Lower lobe of right lung (tissue), 2 donors: Measurements from ENCODE around the gene NALF2. TPM values are rescaled to one million over a fixed set of nuclear protein-coding genes. Genes with fewer than 3 reads are reported as not detected.

ENCODE experiments used
- ATAC-seq, 2 donors: fragments of 200-7000 bp; cut with Tn5 transposase; one replicate each; pipeline ENCODE4 v1.9.1; 2020 to 2022; ENCODE audit warnings: mild to moderate bottlenecking in 2 of 2, moderate library complexity in 2 of 2
- DNase-seq: peaks from one replicate; pipeline ENCODE4 v3.0.0-alpha.2; 2020
- H3K27ac ChIP-seq: fragments of 200-600 bp; one replicate; pipeline ENCODE4 v1.8.0; 2022
- H3K27me3 ChIP-seq: fragments of 200-600 bp; one replicate; pipeline ENCODE4 v1.8.0; 2022; ENCODE audit warnings: low read depth
- H3K36me3 ChIP-seq: fragments of 200-600 bp; one replicate; pipeline ENCODE4 v1.8.0; 2022; ENCODE audit warnings: mild to moderate bottlenecking
- H3K4me1 ChIP-seq: fragments of 200-600 bp; one replicate; pipeline ENCODE4 v1.8.0; 2022
- H3K4me3 ChIP-seq: fragments of 200-600 bp; one replicate; pipeline ENCODE4 v1.8.0; 2022; ENCODE audit warnings: mild to moderate bottlenecking
- H3K9me3 ChIP-seq: fragments of 200-600 bp; one replicate; pipeline ENCODE4 v1.8.0; 2022
- intact Hi-C: fragments of 100-400 bp; cut with DNase I; formaldehyde crosslinking; loops from one replicate; pipeline ENCODE4 v1.11.0; 2022
- total RNA-seq: library from RNA; stranded (reverse); fragmentation: NEBNext Ultra II Directional; extraction: Animal tissue kit (Norgen Biotek cat#: 25700); gene quantifications from one replicate; pipeline ENCODE4 v1.2.1, GENCODE V29; 2021
- TF ChIP-seq, protein P1 (sequence below): fragments of 200-600 bp; IDR thresholded peaks from one replicate; pipeline ENCODE4 v1.8.0; 2022; ENCODE audit warnings: antibody characterized with exemption, mild to moderate bottlenecking
- donor health status: DM: no; HTN: yes; CAD: no; lungs with severe emphysema.

NALF2 gene
- total RNA-seq, 1 donor from 2014 or later = 0.12 TPM

DNA sequence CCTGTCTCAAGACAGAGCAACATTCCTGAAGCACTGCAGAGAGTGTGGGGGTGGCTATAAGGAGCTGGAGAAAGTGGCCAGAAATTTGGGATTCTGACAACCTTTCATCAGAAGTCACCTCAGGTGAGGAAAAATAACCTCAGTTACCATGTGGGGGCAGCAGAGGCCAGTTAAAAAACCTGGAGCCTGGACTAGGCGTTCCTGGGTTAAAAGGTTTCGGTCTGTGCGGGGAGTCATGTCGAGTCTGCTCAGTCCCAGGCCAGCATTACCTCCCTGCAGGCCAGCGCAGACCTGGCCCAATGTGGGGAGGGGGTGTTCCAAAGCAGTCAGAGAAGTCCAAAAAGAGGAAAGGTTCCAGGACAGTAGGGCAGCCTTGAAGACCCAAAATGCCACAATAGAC is 10.9 kb upstream of the NALF2 start:
- no peak overlapping the region for H3K4me3 ChIP-seq
- H3K9me3 ChIP-seq = no peaks in the 10 kb centered on the region
- intact Hi-C loops = no loop called here
- H3K36me3 ChIP-seq = no peaks in the 10 kb centered on the region
- ATAC-seq = peak in 1 of 2 donors; percentile 35
- no peaks in the 10 kb centered on the region for H3K27me3 ChIP-seq
- no peaks in the 10 kb centered on the region for H3K4me1 ChIP-seq
- H3K27ac ChIP-seq = no peak overlapping the region
- DNase-seq = no peak
- TF ChIP-seq, protein P1, sequence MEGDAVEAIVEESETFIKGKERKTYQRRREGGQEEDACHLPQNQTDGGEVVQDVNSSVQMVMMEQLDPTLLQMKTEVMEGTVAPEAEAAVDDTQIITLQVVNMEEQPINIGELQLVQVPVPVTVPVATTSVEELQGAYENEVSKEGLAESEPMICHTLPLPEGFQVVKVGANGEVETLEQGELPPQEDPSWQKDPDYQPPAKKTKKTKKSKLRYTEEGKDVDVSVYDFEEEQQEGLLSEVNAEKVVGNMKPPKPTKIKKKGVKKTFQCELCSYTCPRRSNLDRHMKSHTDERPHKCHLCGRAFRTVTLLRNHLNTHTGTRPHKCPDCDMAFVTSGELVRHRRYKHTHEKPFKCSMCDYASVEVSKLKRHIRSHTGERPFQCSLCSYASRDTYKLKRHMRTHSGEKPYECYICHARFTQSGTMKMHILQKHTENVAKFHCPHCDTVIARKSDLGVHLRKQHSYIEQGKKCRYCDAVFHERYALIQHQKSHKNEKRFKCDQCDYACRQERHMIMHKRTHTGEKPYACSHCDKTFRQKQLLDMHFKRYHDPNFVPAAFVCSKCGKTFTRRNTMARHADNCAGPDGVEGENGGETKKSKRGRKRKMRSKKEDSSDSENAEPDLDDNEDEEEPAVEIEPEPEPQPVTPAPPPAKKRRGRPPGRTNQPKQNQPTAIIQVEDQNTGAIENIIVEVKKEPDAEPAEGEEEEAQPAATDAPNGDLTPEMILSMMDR = peak; percentile 35

DNA sequence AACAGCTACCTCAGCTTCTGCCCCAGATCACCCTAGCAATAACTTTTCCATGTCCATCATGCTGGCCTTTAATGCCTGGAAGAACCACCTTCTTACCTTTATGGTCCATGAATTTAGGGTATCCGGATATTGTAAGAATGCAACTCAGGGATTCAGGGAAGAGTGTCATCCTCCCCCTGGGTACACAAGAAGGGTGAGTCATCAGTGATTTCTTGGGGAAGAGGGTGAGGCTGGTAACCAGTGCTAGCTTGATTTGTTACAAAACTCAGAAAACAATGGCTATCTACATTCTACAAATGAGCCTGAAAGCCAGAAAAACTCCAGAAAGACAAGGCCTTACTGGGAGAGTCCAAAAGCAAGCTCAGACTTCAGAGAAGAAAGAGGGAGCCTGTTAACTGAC is 10.4 kb upstream of the NALF2 start:
- no peaks in the 10 kb centered on the region for H3K36me3 ChIP-seq
- no peaks in the 10 kb centered on the region for H3K9me3 ChIP-seq
- H3K27ac ChIP-seq = no peak overlapping the region
- intact Hi-C loops = no loop called here
- no peak for DNase-seq
- no peak overlapping the region for H3K4me3 ChIP-seq
- no peaks in the 10 kb centered on the region for H3K4me1 ChIP-seq
- no peak for ATAC-seq
- TF ChIP-seq, protein P1 = no peak
- no peaks in the 10 kb centered on the region for H3K27me3 ChIP-seq

DNA sequence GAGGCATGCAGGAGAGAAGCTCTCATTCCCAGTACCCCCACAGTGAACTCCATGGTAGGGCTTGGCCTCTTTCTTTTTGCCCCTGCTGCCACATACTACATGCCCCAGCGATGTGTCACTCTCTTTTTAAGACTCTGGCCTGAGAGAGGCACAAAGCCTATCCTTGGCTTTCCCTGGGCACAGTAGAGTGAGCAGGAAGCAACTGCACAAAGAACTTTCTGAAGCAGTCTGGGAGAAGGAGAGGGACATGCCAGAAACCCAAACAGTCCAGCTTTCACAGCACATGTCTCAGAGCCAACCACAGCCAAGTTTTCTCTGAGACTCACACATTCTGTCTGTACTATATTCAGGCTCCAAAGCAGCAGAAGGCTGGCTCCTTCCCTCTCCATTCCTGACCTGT is 7.9 kb upstream of the NALF2 start:
- Histone ChIP-seq H3K4me1 (no peaks in the 10 kb centered on the region), H3K36me3 (no peaks in the 10 kb centered on the region), H3K27ac (no peak overlapping the region), H3K9me3 (no peaks in the 10 kb centered on the region), H3K27me3 (no peaks in the 10 kb centered on the region), H3K4me3 (no peak overlapping the region)
- ATAC-seq (no peak), DNase-seq (no peak)
- intact Hi-C loops = no loop called here
- TF ChIP-seq, protein P1 = no peak

DNA sequence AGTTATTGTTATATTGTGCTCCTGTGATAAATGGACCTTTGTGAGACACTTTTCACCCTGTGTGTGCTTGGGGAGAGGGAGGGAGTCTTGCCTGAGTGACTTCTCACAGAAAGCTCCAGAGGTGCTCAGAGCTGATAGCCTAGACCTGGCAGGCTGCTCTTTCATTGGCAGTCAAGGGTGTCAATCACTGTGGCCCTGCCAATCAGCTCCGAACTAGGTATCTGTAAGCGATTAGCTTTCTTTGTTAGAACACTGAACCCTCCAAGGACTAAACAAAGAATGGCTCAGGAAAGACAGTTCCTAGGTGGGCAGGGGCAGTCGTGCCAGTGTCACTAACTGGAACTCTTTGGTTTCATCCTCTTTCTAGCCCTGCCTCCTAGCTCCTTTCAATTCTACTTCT is 2.7 kb upstream of the NALF2 start:
- no peak overlapping the region for H3K27ac ChIP-seq

DNA sequence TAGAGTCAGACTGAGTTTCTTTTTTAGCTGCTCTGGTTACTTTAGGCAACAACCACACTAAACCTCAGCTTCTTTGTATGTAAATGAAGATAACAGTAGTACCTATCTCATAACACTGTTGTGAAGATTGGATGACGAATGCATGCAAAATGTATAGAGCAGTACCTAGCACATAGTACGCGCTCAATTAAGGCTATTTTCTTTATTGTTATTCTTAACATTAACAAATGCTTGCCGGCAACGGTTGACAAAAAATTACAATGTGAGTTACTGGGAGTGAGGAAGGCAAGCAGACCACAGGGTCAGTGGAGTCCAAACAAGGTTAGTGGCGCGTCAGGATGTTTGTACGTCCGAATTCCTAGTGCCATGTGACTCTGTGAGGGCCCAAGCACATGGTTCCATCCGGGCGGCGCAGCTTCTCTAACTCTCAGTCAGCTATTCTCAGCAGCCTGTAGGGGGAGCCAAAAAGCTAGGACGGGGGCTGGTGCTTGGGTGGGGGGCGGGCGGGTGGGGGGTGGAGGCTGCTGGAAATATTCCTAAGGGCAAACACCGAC is 821 bp upstream of the NALF2 start:
- TF ChIP-seq, protein P1 = no peak
- Histone ChIP-seq H3K4me1 (no peaks in the 10 kb centered on the region), H3K4me3 (no peak overlapping the region)

More for the DNA sequence above, 2.7 kb upstream of the NALF2 start:
- intact Hi-C loops = no loop called here
- H3K36me3 ChIP-seq = no peaks in the 10 kb centered on the region
- peaks cover 10% of the 10 kb centered on the region for H3K27me3 ChIP-seq
- no peak overlapping the region for H3K4me3 ChIP-seq
- DNase-seq = no peak
- TF ChIP-seq, protein P1 = no peak
- ATAC-seq = no peak
- no peaks in the 10 kb centered on the region for H3K9me3 ChIP-seq
- no peaks in the 10 kb centered on the region for H3K4me1 ChIP-seq

More for the DNA sequence above, 821 bp upstream of the NALF2 start:
- DNase-seq (no peak), ATAC-seq (peak; percentile 57 to 59)
- no peaks in the 10 kb centered on the region for H3K9me3 ChIP-seq
- no peak overlapping the region for H3K27ac ChIP-seq
- intact Hi-C loops = no loop called here
- H3K36me3 ChIP-seq = no peaks in the 10 kb centered on the region
- peaks cover 19% of the 10 kb centered on the region for H3K27me3 ChIP-seq
